Measurements from ENCODE around the gene SLC12A6.
"Not testable (repeated sequence)": the region's sequence is repeated elsewhere in the genome, so short reads cannot be mapped to it uniquely, and the experiment has no call there.

SLC12A6 gene
- total RNA-seq = 242 reads per million, percentile 94 among the genes with 10 or more reads in this experiment

- peak; percentile 84 for DNase-seq
Measured at GRCh38 chr15:34337557-34338306, at the start of gene SLC12A6. Gene SLC12A6, minus strand, starts transcription at chr15:34337781. Its CDS starts 1,101 bp downstream, at chr15:34336680.

- DNase-seq = not testable (repeated sequence)
Measured at GRCh38 chr15:34381829-34382521, 44.4 kb upstream of the SLC12A6 start.

- not testable (repeated sequence) for DNase-seq
Measured at GRCh38 chr15:34380491-34380890, 42.9 kb upstream of the SLC12A6 start.

- DNase-seq = no peak
Measured at GRCh38 chr15:34376856-34377255, 39.3 kb upstream of the SLC12A6 start.

- not testable (repeated sequence) for DNase-seq
Measured at GRCh38 chr15:34375541-34375940, 38.0 kb upstream of the SLC12A6 start.

GRCh38 chr15:34374816-34375215 is 37.2 kb upstream of the SLC12A6 start:
- DNase-seq = no peak

GRCh38 chr15:34373951-34374350 is 36.4 kb upstream of the SLC12A6 start:
- no peak for DNase-seq

GRCh38 chr15:34370643-34371042 is 33.1 kb upstream of the SLC12A6 start:
- DNase-seq = no peak

GRCh38 chr15:34370129-34370528 is 32.5 kb upstream of the SLC12A6 start:
- DNase-seq = no peak

GRCh38 chr15:34367101-34368081 is 29.8 kb upstream of the SLC12A6 start, which contains the start of gene LPCAT4:
Gene LPCAT4, minus strand, starts transcription at chr15:34367196. Its CDS starts 96 bp downstream, at chr15:34367100.
- peak; percentile 86 for DNase-seq

- DNase-seq = peak; percentile 36
Measured at GRCh38 chr15:34366271-34367065, 28.9 kb upstream of the SLC12A6 start.

GRCh38 chr15:34365836-34366235 is 28.3 kb upstream of the SLC12A6 start:
- no peak for DNase-seq

GRCh38 chr15:34365091-34365825 is 27.7 kb upstream of the SLC12A6 start:
- no peak for DNase-seq

GRCh38 chr15:34364041-34364440 is 26.5 kb upstream of the SLC12A6 start:
- DNase-seq = no peak

- DNase-seq = no peak
Measured at GRCh38 chr15:34362047-34362773, 24.6 kb upstream of the SLC12A6 start.

- no peak for DNase-seq
Measured at GRCh38 chr15:34361278-34361677, 23.7 kb upstream of the SLC12A6 start.

- no peak for DNase-seq
Measured at GRCh38 chr15:34360298-34360697, 22.7 kb upstream of the SLC12A6 start.

- no peak for DNase-seq
Measured at GRCh38 chr15:34359416-34359815, 21.8 kb upstream of the SLC12A6 start.

- DNase-seq = no peak
Measured at GRCh38 chr15:34358948-34359347, 21.4 kb upstream of the SLC12A6 start.

- DNase-seq = no peak
Measured at GRCh38 chr15:34358367-34358766, 20.8 kb upstream of the SLC12A6 start.

All from effector CD4-positive, alpha-beta T cell (primary cell).